ENCODE data around the gene PPP6R1. TPM values are rescaled to one million over a fixed set of nuclear protein-coding genes. Genes with fewer than 3 reads are reported as not detected.

The PPP6R1 gene
- total and polyA plus RNA-seq, 2 of the 13 experiments (the other 11 are each of a cell fraction or from before 2014, with no cell fraction given) = 25.8 to 54.0 TPM

DNA sequence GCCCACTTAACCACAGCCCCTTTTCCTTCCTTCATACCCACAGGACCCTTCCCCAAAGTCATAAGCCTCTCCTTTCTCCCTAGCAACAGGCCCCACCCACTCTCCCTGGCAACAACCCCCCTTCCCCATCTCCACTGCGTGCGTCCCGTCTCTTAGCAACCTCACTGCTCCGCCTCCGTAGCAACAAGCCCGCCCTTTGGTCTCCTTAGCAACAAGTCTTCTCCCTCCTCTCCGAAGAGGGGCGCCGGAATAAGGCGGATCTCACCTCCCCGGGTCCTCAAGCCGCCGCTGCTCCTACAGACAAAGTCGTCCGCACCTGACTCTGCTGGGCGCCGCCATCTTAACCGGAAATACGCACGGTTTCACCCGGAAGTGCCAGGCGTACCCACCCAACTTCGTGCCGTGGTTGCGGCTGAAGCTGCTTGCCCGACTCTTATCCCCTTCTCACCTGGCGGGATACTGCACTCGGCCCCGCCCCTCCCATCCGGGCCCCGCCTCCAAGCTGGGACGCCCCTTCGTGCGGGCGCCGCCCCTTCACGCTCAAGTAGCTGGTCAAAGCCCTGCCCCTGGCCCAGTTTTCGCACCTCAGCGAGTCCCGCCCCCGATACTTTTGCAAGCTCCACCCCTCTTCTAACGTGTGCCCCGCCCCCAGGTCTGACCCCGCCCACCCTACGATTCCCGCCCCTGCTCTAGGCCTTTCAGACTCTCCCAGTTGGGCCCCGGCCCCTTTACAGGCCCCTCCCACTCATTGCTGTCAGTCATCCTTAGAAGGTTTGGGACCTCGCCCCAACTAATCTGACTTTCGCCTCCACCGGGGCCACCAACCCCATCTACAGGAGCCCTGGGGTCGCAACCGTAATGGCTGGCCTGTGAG is 21.2 kb upstream of the PPP6R1 start, which contains the start of gene HSPBP1 (continued):
- TF ChIP-seq, protein P1, sequence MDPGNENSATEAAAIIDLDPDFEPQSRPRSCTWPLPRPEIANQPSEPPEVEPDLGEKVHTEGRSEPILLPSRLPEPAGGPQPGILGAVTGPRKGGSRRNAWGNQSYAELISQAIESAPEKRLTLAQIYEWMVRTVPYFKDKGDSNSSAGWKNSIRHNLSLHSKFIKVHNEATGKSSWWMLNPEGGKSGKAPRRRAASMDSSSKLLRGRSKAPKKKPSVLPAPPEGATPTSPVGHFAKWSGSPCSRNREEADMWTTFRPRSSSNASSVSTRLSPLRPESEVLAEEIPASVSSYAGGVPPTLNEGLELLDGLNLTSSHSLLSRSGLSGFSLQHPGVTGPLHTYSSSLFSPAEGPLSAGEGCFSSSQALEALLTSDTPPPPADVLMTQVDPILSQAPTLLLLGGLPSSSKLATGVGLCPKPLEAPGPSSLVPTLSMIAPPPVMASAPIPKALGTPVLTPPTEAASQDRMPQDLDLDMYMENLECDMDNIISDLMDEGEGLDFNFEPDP (CRISPR knock-in tag; conservative IDR thresholded peaks at IDR 0.05) = no peak
- TF ChIP-seq ZNF549 (CRISPR knock-in tag; IDR thresholded peaks at IDR 0.05) (no peak), ZNF432 (CRISPR knock-in tag; IDR thresholded peaks at IDR 0.05; ENCODE audit: borderline replicate concordance) (no peak), POLR2G (IDR thresholded peaks at IDR 0.05; ENCODE audit: low read depth, low read length) (peak; percentile 79), ZNF335 (CRISPR knock-in tag; IDR thresholded peaks at IDR 0.05) (no peak), PPARG (CRISPR knock-in tag; conservative IDR thresholded peaks at IDR 0.05) (no peak), ADNP (CRISPR knock-in tag; IDR thresholded peaks at IDR 0.05) (no peak), ZNF33B (CRISPR knock-in tag; IDR thresholded peaks at IDR 0.05) (no peak), ZNF446 (CRISPR knock-in tag; IDR thresholded peaks at IDR 0.05) (no peak), CBX5 (CRISPR knock-in tag; IDR thresholded peaks at IDR 0.05; ENCODE audit: borderline replicate concordance) (no peak), FOXP1 (IDR thresholded peaks at IDR 0.05) (no peak), FOXP1 (CRISPR knock-in tag; IDR thresholded peaks at IDR 0.05) (no peak), MTA1 (CRISPR knock-in tag; IDR thresholded peaks at IDR 0.05; ENCODE audit: borderline replicate concordance) (no peak), ZNF891 (CRISPR knock-in tag; IDR thresholded peaks at IDR 0.05) (peak; percentile 18; the same call in 1 of the 2 replicates), HOXD1 (CRISPR knock-in tag; IDR thresholded peaks at IDR 0.05) (no peak)
- TF ChIP-seq, protein P2, sequence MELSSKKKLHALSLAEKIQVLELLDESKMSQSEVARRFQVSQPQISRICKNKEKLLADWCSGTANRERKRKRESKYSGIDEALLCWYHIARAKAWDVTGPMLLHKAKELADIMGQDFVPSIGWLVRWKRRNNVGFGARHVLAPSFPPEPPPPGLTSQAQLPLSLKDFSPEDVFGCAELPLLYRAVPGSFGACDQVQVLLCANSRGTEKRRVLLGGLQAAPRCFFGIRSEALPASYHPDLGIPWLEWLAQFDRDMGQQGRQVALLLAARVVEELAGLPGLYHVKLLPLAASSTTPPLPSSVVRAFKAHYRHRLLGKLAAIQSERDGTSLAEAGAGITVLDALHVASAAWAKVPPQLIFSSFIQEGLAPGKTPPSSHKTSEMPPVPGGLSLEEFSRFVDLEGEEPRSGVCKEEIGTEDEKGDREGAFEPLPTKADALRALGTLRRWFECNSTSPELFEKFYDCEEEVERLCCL (CRISPR knock-in tag; IDR thresholded peaks at IDR 0.05; ENCODE audit: borderline replicate concordance) = no peak
- TF ChIP-seq, protein P3, sequence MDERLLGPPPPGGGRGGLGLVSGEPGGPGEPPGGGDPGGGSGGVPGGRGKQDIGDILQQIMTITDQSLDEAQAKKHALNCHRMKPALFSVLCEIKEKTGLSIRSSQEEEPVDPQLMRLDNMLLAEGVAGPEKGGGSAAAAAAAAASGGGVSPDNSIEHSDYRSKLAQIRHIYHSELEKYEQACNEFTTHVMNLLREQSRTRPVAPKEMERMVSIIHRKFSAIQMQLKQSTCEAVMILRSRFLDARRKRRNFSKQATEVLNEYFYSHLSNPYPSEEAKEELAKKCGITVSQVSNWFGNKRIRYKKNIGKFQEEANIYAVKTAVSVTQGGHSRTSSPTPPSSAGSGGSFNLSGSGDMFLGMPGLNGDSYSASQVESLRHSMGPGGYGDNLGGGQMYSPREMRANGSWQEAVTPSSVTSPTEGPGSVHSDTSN (CRISPR knock-in tag; IDR thresholded peaks at IDR 0.05) = peak; percentile 76
- TF ChIP-seq, protein P4, sequence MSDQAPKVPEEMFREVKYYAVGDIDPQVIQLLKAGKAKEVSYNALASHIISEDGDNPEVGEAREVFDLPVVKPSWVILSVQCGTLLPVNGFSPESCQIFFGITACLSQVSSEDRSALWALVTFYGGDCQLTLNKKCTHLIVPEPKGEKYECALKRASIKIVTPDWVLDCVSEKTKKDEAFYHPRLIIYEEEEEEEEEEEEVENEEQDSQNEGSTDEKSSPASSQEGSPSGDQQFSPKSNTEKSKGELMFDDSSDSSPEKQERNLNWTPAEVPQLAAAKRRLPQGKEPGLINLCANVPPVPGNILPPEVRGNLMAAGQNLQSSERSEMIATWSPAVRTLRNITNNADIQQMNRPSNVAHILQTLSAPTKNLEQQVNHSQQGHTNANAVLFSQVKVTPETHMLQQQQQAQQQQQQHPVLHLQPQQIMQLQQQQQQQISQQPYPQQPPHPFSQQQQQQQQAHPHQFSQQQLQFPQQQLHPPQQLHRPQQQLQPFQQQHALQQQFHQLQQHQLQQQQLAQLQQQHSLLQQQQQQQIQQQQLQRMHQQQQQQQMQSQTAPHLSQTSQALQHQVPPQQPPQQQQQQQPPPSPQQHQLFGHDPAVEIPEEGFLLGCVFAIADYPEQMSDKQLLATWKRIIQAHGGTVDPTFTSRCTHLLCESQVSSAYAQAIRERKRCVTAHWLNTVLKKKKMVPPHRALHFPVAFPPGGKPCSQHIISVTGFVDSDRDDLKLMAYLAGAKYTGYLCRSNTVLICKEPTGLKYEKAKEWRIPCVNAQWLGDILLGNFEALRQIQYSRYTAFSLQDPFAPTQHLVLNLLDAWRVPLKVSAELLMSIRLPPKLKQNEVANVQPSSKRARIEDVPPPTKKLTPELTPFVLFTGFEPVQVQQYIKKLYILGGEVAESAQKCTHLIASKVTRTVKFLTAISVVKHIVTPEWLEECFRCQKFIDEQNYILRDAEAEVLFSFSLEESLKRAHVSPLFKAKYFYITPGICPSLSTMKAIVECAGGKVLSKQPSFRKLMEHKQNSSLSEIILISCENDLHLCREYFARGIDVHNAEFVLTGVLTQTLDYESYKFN (CRISPR knock-in tag; conservative IDR thresholded peaks at IDR 0.05) = no peak; the same call in none of the 2 replicates
- TF ChIP-seq, protein P5, sequence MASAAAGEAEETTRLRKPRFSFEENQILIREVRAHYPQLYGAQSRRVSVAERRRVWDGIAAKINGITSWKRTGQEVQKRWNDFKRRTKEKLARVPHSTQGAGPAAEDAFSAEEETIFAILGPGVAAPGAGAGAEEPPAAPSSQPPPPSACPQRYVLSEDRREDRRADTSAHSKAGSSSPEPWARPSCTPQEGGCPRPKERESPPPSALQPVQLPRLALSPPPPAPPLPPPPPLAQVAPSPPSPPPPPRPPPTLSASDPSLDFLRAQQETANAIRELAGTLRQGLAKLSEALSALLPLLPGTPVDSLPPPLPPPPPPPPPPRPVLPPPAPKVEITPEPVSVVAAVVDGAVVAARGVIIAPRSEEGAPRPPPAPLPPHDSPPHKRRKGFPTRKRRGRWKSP (CRISPR knock-in tag; IDR thresholded peaks at IDR 0.05) = no peak
- TF ChIP-seq, protein P6, sequence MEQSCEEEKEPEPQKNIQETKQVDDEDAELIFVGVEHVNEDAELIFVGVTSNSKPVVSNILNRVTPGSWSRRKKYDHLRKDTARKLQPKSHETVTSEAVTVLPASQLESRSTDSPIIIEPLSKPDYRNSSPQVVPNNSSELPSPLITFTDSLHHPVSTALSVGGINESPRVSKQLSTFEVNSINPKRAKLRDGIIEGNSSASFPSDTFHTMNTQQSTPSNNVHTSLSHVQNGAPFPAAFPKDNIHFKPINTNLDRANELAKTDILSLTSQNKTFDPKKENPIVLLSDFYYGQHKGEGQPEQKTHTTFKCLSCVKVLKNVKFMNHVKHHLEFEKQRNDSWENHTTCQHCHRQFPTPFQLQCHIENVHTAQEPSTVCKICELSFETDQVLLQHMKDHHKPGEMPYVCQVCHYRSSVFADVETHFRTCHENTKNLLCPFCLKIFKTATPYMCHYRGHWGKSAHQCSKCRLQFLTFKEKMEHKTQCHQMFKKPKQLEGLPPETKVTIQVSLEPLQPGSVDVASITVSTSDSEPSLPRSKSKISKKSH (CRISPR knock-in tag; IDR thresholded peaks at IDR 0.05; ENCODE audit: borderline replicate concordance) = no peak
